ENCODE results near the gene BICDL1. TPM values are rescaled to one million over a fixed set of nuclear protein-coding genes. Genes with fewer than 3 reads are reported as not detected.

Gene BICDL1
- polyA plus RNA-seq, 1 experiment: not detected

DNA sequence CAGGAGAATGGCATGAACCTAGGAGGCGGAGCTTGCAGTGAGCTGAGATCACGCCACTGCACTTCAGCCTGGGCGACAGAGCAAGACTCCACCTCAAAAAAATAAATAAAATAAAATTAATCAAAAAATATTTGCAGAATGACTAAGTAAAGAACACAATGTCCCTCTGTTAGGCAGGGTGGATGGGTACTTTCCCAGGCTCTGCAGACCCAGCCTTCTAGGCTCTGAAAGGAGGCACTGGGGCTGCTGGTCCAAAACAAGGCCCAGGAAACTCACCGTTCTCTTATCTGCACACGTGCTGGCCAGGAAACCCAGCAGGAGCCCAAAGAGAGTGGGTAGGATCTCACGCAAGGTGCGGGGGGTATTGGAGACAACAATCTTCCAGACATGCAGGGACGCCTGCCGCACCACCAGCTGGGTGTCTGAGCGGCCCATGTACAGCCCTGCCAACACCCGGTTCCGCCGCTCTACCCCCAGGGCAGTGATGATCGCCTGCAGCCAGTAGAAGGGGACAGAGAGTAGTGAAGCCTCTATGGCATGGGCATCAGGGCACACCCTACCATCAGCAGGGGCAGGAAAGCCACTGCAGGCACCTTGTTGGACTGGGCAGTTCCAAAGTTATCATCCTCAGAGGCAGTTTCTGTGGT lies 153.3 kb downstream of the BICDL1 start:
- CTCF ChIA-PET: no interaction called here
- peak overlapping the region; percentile 21 for H3K27ac ChIP-seq (ENCODE audit: low read depth, low read length)
- DNase-seq (ENCODE audit: low read depth, low spot score): no peak
- no peaks in the 10 kb centered on the region for H3K27me3 ChIP-seq (ENCODE audit: control insufficient read depth, insufficient read depth, low read length)
- POLR2A ChIA-PET: no interaction called here
- no peak for TF ChIP-seq CTCF (IDR thresholded peaks at IDR 0.05; ENCODE audit: low read depth, low read length)
- no peak overlapping the region for H3K4me3 ChIP-seq (ENCODE audit: low read depth, low read length)
- peaks cover 7% of the 10 kb centered on the region; the same call in 1 of the 2 replicates for H3K9me3 ChIP-seq (ENCODE audit: control insufficient read depth, insufficient read depth, low read length)

Small RNA genes lying within 50 kb of the gene (small RNA-seq; reads per million reads assigned to genes)
- not detected for gene AC004812.1 (ENCODE audit: insufficient read length, low read depth)

Other genes with a start within 250 kb of the BICDL1 start
- gene CIT, start 111.9 kb upstream of the BICDL1 start, polyA plus RNA-seq (2011; rRNA removed): 6.0 and 6.3 TPM in 2 replicates
- gene RAB35, start 127.5 kb downstream of the BICDL1 start, polyA plus RNA-seq (2011; rRNA removed): 52.9 and 64.9 TPM in 2 replicates
- 44.5 and 50.4 TPM in 2 replicates for gene GCN1, start 205.5 kb downstream of the BICDL1 start, polyA plus RNA-seq (2011; rRNA removed)
- 4,854 and 5,695 TPM in 2 replicates for gene RPLP0, start 211.9 kb downstream of the BICDL1 start, polyA plus RNA-seq (2011; rRNA removed)

All from AG04450 (cell line).